GM21737 (cell line): ENCODE data around the gene FTL.

ENCODE experiments used
- ATAC-seq: cut with Tn5 transposase; IDR thresholded peaks from one replicate; pipeline ENCODE4 v1.9.1; 2021; ENCODE audit warnings: mild to moderate bottlenecking, moderate library complexity; ENCODE audit not compliant: unreplicated experiment

The FTL gene

DNA sequence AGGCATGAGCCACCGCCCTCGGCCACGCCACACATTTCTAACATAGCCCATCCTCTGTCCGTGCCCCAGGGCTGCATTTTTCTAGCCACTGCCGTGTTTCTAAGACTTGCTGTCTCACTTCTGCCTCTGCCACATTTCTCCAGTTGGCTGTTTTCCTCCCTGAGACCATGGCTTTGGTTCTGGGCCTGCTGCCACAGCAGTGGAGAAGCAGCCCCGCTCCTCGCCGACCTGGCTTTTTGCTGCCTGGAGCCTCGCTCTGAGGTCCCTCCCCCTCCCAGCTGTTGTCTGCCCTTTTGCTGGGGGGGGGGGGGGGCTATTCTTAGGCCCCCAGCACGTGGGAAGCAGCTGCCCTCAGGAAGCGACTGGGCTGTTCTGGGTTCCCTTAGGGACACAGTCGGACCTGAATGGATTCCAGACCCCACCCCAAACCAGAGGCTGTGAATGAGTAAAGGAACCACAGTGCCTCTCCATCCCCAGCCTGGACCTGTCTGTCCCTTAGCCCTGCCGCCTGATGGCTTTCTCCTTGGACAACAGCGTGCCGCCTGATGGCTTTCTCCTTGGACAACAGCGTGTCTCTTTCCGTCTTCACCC lies 24.7 kb downstream of the FTL start:
- no peak for ATAC-seq

DNA sequence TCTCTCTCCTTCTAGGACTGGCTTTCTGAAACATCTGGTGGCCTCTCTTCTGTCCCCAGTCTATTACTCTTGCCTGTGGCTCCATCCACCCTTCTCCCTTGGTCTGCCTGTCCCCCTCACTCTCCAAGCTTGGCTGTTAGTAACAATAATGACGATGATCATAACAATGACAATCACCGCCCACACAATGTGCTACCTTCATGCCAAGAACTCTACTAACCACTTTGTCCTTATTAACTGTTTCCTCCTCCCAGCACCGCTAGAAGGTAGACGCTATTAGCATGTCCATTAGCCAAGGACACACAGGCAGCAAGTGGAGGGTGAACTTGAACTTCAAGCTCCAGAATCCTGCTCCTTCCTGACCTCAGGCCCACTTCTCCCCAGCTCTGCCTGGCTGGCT lies 25.3 kb downstream of the FTL start:
- no peak for ATAC-seq

DNA sequence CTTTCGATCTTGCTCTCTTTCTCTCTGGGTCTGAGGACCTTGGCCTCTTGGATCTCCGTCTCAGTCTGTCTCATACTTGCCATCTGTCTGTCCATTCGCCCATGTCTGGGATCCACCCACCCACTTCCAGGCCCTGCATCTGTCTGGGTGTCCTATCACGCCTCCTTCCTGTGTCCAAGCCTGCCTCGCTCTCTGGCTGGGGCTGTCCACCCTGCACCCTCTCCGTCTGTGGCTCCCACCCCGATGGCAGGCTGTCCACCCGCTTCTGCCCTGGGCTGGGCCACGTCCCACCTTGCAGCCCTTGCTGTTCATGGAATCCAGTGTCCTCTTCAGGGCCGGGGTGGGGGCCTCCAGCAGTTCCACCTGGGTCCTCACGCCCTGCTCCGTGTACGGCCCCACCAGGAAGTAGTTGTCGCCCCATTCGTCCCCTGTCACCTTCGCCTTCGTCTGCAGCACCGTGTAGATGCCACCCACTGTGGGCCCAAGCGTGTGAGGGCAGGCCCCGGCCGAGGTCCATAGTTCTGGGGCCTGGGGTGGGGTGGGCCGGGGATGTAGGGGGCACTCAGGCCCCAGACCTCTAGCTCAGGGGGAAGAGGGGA lies 26.0 kb downstream of the FTL start:
- ATAC-seq, result no peak

DNA sequence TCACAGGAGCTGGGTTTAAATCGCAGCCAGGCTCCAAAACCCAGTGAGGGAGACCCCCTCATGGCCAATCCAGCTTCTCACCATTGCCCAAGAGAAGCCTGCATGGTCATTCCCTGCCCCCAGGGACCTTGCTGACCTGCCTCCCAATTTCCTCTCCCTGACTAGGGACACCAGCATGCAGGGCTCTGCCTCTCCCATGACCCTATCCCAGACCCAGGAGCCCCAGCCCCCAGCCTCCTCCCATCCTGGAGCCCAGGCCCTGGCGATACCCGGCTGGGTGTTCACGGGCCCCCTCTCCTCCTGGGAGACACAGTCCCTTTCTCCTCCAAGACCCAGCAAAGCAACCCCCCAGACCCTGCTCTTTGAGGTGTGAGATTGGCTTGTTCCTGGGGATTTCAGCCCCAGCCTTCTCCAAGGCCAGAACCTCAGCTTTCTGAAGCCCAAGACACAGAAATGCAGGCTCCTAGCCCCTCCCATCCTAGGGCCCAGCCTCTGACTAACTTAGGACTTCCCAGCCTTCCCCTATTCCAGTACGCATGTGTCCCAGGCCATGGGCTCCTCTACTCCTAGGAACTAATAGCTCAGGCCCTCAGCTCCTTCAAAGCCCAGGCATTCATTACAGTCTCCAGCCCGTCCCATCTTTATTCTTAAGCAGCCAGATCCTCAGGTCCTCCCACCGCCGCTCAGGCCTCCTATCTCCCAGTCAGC lies 26.9 kb downstream of the FTL start:
- no peak for ATAC-seq

DNA sequence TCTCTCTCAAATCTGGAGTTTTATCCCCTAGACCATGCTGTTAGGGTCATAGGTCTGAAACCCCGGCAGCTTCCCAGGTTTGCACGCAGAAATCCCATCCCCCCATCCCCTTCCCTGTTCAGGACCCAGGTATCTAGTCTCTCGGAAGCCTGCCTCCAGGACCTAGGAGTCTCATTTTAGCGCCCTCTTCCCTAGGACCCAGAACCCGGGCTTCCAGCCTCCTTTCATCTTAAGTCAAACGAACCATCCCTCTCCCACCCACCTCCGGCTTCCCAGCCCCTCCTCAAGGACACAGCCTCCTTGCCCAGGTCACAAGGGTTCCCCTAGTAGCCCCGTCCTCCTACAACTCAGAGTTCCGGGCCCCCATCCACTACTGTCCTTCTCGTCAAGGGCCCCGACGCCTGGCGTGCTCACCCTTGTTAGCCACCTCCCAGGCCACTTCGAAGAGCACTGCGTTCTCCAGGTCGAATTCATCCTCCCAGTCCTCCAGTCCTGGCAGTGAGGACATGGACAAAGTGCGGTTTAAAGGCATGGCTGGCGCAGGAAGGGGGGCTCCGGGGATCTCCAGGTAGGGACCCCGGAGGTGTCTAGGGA lies 27.6 kb downstream of the FTL start:
- peak; percentile 9 for ATAC-seq

DNA sequence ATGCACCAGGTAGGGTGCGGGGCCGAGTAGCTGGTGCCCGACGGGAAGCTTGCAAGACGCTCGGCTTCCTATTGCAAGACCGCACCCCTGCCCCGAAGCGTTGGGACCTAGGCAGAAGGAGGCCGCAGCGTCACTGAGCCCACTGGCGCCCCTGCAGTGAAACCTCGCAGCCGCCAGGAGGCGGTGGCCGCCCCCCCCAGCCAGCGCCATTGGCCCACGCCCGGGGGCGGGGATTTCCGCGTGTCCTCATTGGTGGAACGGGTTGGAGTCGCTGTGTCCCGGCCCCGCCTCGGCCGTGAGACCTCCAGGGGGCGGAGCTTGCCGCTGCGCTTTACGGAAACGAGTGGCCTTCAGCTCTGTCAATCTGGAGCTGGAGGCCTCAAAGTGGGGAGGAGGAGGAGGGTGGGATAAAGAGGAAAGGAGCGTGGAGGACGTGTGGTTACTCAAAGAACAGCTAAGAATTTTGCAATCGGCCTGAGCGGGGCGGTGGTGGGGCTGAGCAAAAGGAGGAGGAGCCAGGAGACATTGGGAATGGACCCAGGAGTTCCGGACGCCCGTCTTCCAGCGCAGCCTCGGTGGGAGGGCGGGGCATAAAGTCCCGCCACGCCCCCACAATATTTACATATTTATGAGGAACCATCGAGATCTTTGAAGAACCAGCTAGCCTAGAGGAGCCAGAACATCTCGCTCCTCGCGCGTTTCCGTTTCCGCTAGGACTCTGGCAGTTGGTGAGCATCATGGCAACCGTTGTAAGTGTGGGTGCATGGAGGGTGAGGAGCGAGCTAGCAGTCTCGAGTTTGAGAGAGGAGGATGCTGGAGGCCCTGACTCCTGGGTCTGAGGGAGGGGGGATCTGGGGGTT lies 28.3 kb downstream of the FTL start, which contains the start of the genes GYS1 and RUVBL2:
Gene GYS1, minus strand, starts transcription at position 135 of the 860 bp plus-strand sequence. CDS start 197 bp downstream, outside the sequence.
Gene RUVBL2, plus strand, starts transcription at position 713 of the 860 bp plus-strand sequence. Its CDS starts 25 bp downstream, at position 738.
- ATAC-seq, result peak; percentile 81

DNA sequence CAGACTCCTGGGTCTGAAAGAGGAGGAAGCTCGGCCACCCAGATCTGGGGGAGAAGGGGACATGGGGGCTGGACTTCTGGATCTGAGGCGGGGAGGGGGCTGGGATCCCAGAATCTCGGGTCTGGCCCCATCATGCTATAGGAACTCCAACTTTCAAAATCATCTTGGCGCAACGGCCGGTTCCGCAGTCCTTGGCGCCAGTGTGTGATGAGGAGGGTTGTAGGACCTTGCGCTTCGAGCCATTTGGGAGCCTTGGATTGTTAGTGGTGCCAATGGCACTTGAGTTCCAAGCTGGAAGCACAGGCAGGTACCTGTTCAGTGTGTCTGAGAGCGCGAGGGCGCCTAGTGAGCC lies 28.9 kb downstream of the FTL start:
- ATAC-seq, result no peak

DNA sequence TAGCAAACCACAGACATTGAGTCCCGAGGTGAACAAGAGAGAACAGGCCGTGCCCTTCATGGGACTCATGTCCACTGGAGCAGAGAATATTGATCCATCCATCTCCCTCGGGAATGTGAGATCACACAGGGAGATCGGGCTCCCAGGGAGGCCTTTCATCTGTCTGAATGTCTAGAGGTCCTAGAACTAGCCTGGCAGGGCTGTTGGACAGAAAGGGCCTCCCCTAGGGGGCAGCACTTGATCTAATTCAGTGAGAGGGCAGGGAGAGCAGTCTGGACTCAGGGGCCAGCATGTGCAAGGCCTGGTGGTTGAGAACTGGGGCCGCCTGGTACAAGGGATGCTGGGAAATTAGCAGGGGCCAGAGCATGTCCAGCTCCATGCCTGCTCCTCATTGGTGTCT lies 32.9 kb downstream of the FTL start:
- no peak for ATAC-seq

DNA sequence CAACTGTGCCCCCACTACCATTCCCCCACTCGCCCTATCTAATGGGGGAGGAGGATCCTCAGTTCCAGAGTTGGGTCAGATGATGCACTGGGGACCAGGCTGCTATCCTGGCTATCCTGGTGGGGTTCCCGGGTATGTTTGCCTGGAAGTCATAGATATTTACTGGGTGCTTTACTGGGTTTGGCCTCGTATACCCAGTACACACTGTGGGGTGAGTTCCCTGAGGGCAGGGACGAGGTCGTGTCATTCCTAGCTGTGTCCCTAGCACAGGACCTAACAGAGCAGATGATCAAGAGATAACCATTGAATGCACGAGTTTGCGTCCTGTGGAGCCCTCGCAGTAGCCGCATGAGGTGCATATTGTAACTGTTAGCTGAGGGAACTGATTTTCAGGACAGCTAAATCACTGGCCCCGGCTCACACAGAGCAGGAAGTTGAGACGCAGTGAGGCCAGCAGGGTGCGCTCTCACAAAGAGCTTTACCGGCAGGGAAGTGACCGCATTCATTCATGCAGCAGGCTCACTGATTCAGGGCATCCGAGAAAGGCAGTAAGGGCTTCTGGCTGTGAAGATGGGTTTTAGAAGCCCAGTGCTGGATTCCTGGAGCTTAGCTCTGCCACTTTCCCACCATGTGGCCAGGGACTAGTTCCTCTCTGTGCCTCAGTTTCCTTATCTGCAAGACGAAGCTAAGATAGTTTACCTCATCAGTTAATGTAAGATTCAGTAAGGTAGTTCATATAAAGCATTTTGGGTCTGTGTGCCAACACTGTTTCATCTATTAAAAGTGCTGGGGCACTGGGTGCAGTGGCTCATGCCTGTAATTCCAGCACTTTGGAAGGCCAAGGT lies 34.6 kb downstream of the FTL start:
- ATAC-seq, result no peak

DNA sequence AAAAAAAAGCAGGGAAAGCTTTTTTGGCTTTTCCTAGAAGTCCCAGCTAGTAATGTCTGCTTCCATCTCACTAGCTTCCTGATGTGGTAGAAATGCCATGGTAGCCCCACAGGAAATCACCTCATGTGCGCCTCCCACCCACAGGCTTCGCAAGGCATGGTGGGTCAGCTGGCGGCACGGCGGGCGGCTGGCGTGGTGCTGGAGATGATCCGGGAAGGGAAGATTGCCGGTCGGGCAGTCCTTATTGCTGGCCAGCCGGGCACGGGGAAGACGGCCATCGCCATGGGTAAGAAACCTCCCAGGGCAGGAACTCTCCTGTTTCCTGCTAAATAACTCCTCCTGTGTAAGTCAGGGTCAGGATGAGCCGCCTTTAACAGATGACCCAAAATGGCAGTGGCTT lies 39.0 kb downstream of the FTL start:
- no peak for ATAC-seq

DNA sequence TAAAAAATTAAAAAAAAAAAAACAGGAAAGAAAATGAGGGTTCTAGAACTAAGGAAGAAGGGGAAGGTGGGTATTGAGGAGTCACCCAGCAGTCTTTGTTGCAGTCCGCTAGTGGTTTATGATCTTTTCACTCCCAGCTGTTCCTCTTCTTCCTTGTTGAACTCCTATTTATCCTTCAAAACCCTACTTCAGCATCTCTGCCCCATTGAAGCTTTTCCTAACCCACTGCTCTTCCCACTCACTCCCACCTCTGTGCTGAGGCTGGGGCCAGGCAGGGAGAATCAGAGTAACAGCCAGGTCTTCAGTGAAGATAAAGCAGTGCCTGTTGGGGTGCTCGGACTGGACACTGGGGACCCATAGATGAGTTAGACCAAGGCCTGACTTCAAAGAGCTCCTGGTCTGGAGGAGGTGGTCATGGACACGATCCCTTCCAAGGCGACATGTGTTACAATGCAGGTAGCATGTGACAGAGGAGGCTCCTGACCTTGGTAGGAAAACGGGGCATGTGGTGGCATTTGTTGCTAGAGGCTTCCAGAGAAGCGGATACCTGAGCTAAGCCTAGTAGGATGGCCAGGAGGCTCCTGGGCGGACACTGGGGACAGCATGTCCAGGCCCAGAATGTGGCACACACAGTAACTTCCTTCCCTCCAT lies 40.0 kb downstream of the FTL start:
- ATAC-seq, result no peak

DNA sequence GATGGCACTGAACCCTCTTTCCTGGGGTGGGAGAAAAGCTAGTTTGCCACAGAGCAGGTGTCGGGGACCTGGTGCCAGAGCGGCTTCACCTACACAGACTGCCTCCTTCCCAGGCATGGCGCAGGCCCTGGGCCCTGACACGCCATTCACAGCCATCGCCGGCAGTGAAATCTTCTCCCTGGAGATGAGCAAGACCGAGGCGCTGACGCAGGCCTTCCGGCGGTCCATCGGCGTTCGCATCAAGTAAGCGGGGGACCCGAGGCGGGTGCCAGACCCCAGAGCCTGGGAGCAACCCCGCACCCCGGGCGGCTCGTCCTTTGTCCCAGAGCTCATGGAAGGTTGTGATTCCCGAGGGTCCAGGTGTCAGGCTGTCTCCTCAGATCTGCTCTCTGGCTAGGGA lies 41.8 kb downstream of the FTL start:
- ATAC-seq, result no peak

DNA sequence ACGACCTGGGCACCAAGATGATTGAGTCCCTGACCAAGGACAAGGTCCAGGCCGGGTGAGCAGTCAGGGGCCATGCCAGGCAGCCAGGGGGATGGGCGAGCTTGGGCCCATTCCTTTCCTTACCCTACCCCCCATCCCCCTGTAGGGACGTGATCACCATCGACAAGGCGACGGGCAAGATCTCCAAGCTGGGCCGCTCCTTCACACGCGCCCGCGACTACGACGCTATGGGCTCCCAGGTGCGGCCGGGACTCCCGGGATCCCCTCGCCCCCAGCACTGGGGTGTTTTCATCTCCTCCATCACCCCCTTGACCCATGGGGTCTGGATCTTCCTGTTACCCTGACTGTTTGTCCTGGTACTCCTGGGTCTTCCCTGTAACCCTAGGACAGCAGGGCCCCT lies 44.7 kb downstream of the FTL start:
- ATAC-seq, result no peak

DNA sequence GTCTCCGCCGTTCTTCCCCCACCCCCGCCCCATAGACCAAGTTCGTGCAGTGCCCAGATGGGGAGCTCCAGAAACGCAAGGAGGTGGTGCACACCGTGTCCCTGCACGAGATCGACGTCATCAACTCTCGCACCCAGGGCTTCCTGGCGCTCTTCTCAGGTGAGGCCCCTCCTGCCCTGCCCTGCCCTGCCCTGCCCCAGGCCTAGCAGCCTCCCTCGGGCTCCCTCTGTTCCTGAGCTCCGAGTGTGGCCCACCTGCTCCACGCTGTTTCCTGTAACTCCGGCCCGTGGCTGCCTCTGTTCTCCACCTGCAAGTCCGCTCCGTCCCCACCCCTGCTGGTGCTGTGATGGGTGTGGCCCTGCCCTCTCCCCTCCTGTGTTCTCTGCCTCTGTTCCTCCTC lies 45.3 kb downstream of the FTL start:
- ATAC-seq, result no peak

DNA sequence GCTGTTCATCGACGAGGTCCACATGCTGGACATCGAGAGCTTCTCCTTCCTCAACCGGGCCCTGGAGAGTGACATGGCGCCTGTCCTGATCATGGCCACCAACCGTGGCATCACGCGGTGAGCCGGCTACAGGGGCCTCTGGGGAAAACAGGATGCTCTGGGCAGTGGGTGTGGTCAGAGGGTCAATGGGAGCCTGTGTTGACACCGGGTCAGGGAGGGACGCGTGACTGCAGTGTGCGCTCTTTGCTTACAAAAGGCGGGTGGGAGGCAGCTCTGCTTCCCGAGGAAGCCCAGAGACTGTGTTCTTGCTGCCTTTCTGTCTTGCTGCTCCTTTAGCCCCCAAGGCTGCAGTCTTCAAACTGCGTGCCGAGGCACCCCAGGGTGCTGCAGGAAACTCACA lies 46.1 kb downstream of the FTL start:
- no peak for ATAC-seq

DNA sequence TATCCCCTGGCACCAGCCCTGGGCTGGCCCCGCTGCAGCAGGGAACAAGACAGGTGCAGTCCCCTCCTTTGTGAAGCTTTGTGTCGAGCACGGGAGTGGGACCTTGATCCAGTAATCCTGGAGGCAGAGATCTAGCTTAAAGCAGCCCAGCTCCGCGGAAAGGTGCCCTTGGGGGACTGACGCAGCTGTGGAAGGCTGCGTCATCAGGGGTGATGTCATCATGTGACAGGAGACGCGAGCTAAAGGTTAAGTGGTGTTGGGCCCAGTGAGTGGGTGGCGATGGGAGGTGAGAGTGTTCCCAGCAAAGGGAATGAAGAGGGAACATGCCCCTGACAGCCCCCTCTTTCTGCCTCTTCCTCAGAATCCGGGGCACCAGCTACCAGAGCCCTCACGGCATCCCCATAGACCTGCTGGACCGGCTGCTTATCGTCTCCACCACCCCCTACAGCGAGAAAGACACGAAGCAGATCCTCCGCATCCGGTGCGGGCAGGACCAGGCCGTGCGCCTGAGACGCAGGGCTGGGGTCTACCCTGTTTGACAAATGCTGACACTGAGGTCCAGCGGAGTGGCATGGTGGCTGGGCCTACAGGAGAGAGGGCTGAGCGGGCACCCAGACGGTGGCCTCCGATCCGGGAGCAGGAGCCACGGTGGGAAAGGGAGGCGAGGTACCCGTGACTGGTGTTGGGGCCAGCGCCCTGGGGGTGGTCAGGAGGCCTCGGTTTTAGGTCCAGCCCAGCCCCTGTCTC lies 49.2 kb downstream of the FTL start:
- no peak for ATAC-seq

DNA sequence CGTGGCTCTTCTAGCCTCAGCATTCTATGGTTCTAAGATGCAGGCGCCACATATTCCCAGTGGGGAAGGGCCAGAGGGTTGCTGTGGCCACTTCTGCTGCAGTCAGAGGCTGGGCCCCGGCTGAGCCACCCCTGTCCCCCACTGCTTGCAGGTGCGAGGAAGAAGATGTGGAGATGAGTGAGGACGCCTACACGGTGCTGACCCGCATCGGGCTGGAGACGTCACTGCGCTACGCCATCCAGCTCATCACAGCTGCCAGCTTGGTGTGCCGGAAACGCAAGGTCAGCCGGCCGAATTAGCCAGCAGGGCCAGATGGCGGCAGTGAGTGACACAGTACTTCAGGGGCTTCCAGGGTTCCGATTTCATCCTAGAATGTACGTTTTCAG lies 49.8 kb downstream of the FTL start:
- ATAC-seq, result no peak

DNA sequence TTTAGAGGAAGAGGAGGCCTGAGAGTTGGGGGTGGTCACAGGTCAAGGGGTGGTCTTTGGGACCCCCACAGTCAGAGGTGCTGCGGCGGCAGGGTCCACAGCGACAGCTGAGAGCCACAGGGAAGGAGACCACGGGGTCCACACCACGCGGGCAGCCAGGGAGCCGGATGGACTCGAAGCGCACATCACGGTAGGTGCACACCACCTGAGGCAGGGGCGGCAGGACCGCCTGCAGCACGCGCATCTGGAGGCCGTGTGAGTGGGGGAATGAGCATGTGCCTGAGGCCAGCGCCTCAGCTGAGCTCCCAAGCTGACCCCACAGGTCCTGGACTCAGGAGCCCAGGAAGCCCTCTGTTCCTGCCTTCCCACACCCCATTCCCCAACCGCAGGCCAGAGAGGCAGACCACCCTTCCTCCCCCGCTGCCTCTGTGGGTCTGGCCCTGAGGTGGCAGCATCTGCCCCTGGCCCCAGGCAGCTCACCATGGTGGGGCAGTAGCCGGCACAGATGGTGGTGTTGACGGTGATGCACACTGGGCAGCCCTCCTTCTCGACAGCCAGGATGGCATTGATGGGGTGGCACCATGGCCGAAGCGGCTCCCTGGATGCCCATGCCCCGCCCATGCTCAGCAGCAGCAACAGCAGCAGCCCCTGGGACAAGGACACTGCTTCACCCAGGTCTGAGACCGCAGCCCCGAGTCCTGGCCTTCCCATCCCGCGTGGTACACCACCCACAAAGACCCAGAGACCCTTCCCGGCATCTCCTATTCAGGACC lies 51.1 kb downstream of the FTL start:
- no peak for ATAC-seq
